ENCODE results near the gene SELENON. TPM values are rescaled to one million over a fixed set of nuclear protein-coding genes. Genes with fewer than 3 reads are reported as not detected.

Gene SELENON
- total and polyA plus RNA-seq, 9 of the 15 experiments (the other 6 are each of a cell fraction or from before 2014, with no cell fraction given) = 0.43 to 26.7 (median 7.0) TPM

DNA sequence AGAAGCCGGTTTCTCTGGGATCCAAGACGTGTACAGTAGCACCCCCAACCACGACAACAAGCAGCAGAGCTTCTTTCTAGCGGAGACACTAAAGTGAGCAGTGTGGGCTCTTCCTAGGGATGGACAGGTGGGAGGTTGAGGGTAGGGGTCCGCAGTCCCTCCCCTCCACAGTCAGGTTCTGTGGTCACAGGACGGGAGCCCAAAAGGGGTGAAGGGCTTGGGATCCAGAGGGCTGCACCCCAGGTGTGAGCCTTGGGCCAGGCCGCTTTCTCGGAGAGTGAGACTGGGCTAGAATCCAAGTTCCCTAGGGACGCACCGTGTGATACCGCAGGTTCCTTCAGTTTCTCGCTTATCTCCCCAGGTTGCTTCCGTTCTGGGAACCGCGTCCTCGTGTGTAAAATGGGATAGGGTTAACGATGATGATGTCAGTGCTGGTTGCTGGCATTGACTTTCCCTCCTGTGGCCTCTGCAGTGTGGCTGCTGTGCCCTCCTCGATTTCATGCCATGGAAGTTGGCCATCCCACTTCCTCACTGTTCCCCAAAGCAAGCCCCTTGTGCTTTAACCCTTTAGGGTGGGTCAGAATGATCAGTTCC is 17.3 kb upstream of the SELENON start (continued):
- TF ChIP-seq, protein P1, sequence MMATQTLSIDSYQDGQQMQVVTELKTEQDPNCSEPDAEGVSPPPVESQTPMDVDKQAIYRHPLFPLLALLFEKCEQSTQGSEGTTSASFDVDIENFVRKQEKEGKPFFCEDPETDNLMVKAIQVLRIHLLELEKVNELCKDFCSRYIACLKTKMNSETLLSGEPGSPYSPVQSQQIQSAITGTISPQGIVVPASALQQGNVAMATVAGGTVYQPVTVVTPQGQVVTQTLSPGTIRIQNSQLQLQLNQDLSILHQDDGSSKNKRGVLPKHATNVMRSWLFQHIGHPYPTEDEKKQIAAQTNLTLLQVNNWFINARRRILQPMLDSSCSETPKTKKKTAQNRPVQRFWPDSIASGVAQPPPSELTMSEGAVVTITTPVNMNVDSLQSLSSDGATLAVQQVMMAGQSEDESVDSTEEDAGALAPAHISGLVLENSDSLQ (IDR thresholded peaks at IDR 0.05) = no peak; the same call in 1 of the 2 replicates
- TF ChIP-seq SNIP1 (IDR thresholded peaks at IDR 0.05; ENCODE audit: low read depth) (no peak), POLR2A (conservative IDR thresholded peaks at IDR 0.05) (no peak), ZNF41 (CRISPR knock-in tag; conservative IDR thresholded peaks at IDR 0.05) (no peak), ZNF3 (CRISPR knock-in tag; IDR thresholded peaks at IDR 0.05) (no peak), SIRT6 (IDR thresholded peaks at IDR 0.05; ENCODE audit: low read depth, low read length) (no peak), ETV6 (IDR thresholded peaks at IDR 0.05; ENCODE audit: borderline replicate concordance in 1 of 2, low read depth in 2 of 2, low read length in 1 of 2) (peak; percentile 38 to 60; a peak in 1 of 4 replicates), ETV6 (CRISPR knock-in tag; IDR thresholded peaks at IDR 0.05; ENCODE audit: borderline replicate concordance) (no peak), TAF15 (IDR thresholded peaks at IDR 0.05; ENCODE audit: low read depth, low read length) (no peak), TRIM28 (IDR thresholded peaks at IDR 0.05) (peak; percentile 45; the same call in 1 of the 2 replicates), DIDO1 (tag; IDR thresholded peaks at IDR 0.05; ENCODE audit: low read depth) (no peak)
- TF ChIP-seq, protein P2, sequence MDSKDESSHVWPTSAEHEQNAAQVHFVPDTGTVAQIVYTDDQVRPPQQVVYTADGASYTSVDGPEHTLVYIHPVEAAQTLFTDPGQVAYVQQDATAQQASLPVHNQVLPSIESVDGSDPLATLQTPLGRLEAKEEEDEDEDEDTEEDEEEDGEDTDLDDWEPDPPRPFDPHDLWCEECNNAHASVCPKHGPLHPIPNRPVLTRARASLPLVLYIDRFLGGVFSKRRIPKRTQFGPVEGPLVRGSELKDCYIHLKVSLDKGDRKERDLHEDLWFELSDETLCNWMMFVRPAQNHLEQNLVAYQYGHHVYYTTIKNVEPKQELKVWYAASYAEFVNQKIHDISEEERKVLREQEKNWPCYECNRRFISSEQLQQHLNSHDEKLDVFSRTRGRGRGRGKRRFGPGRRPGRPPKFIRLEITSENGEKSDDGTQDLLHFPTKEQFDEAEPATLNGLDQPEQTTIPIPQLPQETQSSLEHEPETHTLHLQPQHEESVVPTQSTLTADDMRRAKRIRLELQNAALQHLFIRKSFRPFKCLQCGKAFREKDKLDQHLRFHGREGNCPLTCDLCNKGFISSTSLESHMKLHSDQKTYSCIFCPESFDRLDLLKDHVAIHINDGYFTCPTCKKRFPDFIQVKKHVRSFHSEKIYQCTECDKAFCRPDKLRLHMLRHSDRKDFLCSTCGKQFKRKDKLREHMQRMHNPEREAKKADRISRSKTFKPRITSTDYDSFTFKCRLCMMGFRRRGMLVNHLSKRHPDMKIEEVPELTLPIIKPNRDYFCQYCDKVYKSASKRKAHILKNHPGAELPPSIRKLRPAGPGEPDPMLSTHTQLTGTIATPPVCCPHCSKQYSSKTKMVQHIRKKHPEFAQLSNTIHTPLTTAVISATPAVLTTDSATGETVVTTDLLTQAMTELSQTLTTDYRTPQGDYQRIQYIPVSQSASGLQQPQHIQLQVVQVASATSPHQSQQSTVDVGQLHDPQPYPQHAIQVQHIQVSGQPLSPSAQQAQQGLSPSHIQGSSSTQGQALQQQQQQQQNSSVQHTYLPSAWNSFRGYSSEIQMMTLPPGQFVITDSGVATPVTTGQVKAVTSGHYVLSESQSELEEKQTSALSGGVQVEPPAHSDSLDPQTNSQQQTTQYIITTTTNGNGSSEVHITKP (IDR thresholded peaks at IDR 0.05; ENCODE audit: partially characterized antibody) = no peak
- TF ChIP-seq, protein P3, sequence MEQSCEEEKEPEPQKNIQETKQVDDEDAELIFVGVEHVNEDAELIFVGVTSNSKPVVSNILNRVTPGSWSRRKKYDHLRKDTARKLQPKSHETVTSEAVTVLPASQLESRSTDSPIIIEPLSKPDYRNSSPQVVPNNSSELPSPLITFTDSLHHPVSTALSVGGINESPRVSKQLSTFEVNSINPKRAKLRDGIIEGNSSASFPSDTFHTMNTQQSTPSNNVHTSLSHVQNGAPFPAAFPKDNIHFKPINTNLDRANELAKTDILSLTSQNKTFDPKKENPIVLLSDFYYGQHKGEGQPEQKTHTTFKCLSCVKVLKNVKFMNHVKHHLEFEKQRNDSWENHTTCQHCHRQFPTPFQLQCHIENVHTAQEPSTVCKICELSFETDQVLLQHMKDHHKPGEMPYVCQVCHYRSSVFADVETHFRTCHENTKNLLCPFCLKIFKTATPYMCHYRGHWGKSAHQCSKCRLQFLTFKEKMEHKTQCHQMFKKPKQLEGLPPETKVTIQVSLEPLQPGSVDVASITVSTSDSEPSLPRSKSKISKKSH (CRISPR knock-in tag; IDR thresholded peaks at IDR 0.05) = no peak
- TF ChIP-seq, protein P4, sequence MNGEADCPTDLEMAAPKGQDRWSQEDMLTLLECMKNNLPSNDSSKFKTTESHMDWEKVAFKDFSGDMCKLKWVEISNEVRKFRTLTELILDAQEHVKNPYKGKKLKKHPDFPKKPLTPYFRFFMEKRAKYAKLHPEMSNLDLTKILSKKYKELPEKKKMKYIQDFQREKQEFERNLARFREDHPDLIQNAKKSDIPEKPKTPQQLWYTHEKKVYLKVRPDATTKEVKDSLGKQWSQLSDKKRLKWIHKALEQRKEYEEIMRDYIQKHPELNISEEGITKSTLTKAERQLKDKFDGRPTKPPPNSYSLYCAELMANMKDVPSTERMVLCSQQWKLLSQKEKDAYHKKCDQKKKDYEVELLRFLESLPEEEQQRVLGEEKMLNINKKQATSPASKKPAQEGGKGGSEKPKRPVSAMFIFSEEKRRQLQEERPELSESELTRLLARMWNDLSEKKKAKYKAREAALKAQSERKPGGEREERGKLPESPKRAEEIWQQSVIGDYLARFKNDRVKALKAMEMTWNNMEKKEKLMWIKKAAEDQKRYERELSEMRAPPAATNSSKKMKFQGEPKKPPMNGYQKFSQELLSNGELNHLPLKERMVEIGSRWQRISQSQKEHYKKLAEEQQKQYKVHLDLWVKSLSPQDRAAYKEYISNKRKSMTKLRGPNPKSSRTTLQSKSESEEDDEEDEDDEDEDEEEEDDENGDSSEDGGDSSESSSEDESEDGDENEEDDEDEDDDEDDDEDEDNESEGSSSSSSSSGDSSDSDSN (IDR thresholded peaks at IDR 0.05; ENCODE audit: borderline replicate concordance in 1 of 2, low read depth in 2 of 2, low read length in 2 of 2) = 0 out of 4 replicates have a peak, but pooled peaks of 1 of the 2 experiments have one; percentile 52
- TF ChIP-seq, protein P5, sequence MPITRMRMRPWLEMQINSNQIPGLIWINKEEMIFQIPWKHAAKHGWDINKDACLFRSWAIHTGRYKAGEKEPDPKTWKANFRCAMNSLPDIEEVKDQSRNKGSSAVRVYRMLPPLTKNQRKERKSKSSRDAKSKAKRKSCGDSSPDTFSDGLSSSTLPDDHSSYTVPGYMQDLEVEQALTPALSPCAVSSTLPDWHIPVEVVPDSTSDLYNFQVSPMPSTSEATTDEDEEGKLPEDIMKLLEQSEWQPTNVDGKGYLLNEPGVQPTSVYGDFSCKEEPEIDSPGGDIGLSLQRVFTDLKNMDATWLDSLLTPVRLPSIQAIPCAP (CRISPR knock-in tag; IDR thresholded peaks at IDR 0.05; ENCODE audit: borderline replicate concordance) = no peak
- TF ChIP-seq, protein P6, sequence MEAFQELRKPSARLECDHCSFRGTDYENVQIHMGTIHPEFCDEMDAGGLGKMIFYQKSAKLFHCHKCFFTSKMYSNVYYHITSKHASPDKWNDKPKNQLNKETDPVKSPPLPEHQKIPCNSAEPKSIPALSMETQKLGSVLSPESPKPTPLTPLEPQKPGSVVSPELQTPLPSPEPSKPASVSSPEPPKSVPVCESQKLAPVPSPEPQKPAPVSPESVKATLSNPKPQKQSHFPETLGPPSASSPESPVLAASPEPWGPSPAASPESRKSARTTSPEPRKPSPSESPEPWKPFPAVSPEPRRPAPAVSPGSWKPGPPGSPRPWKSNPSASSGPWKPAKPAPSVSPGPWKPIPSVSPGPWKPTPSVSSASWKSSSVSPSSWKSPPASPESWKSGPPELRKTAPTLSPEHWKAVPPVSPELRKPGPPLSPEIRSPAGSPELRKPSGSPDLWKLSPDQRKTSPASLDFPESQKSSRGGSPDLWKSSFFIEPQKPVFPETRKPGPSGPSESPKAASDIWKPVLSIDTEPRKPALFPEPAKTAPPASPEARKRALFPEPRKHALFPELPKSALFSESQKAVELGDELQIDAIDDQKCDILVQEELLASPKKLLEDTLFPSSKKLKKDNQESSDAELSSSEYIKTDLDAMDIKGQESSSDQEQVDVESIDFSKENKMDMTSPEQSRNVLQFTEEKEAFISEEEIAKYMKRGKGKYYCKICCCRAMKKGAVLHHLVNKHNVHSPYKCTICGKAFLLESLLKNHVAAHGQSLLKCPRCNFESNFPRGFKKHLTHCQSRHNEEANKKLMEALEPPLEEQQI (IDR thresholded peaks at IDR 0.05) = no peak

All from K562 (cell line).